ENCODE data around the gene IDI1. TPM values are rescaled to one million over a fixed set of nuclear protein-coding genes. Genes with fewer than 3 reads are reported as not detected.

The IDI1 gene
- total RNA-seq (2012; rRNA removed): 27.4 and 45.8 TPM in 2 replicates
- 23.9 and 27.3 TPM in 2 replicates for polyA plus RNA-seq (2012; rRNA removed)
- polyA plus RNA-seq (2012; cell fraction: cytosol; rRNA removed): 4.1 and 6.3 TPM in 2 replicates
- polyA plus RNA-seq (2012; cell fraction: nucleus; rRNA removed; ENCODE audit: low replicate concordance): 13.7 and 128 TPM in 2 replicates
- percentile 78 among the genes with signal in this experiment for Bru-seq, nascent RNA
- percentile 86 among the genes with signal in this experiment for BruChase-seq, experiment 1, labeled RNA remaining after a 6-hour chase
- percentile 89 among the genes with signal in this experiment for BruChase-seq, experiment 2, labeled RNA remaining after a 2-hour chase
- long read RNA-seq, transcript IDI1-201 (5 exons, 2,301 nt): major isoform, 50 of 69 reads
- long read RNA-seq, transcript IDI1-205 (4 exons, 1,066 nt): minor isoform, 10 of 69 reads
- long read RNA-seq, partial matches to known transcripts: 1 of 69 reads
- long read RNA-seq, other reads (novel, unspliced or antisense): 8 of 69 reads

- ChIA-PET CTCF (no interaction called here), POLR2A (ENCODE audit: unreplicated experiment) (interaction anchor here (0.5 kb wide), 1 partner anchor 116 kb away, joined by 3 read pairs; no protein-coding TSS in a partner anchor)
- peak within 1 kb of the TSS; percentile 95 for H3K4me2 ChIP-seq (ENCODE audit: low read depth, low read length)
- peak within 1 kb of the TSS; percentile 65 for H3K9ac ChIP-seq (ENCODE audit: low read depth, low read length)
- H4K5ac ChIP-seq (ENCODE audit: low read depth, low read length): peak within 1 kb of the TSS; percentile 1
- H3K79me1 ChIP-seq (ENCODE audit: low read depth in 1 of 2, low read length in 2 of 2): peaks cover 25 to 71% of the 10 kb centered on the region in 2 experiments
- no peak within 1 kb of the TSS for H2BK20ac ChIP-seq (ENCODE audit: low read depth, low read length)
- peak within 1 kb of the TSS; percentile 12; the same call in 1 of the 3 replicates for H2BK15ac ChIP-seq (ENCODE audit: low read depth, low read length)
- peak within 1 kb of the TSS; percentile 93 for H4K91ac ChIP-seq (ENCODE audit: insufficient read depth, low read depth, low read length)
- H2AK9ac ChIP-seq (replicated peaks; ENCODE audit: low read depth, low read length, poor library complexity): peak within 1 kb of the TSS; percentile 100
- H3K36me3 ChIP-seq (ENCODE audit: control insufficient read depth, insufficient read depth, low read length): peaks cover 2% of the 10 kb centered on the region
- BruUV-seq (replicated peaks): no TSS peak
- dilution Hi-C loops (cut with HindIII; ENCODE audit: low sequenced_read_pairs, unreplicated experiment): no loop called here
- peaks cover 29% of the 10 kb centered on the region for H4K20me1 ChIP-seq (ENCODE audit: insufficient read depth, low read length)
- peak within 1 kb of the TSS; percentile 70 for H2AK5ac ChIP-seq (ENCODE audit: low read depth, low read length)
- in situ Hi-C loops (cut with MboI; ENCODE audit: low sequenced_read_pairs): no loop called here
- H3K27ac ChIP-seq (ENCODE audit: insufficient read depth, low read length): peak within 1 kb of the TSS; percentile 68
- peak within 1 kb of the TSS; percentile 93 for H2BK5ac ChIP-seq (ENCODE audit: low read depth, low read length, poor library complexity, severe bottlenecking)
- ATAC-seq (ENCODE audit: low read depth) (peak; percentile 90), DNase-seq (peak; percentile 98)
- peak within 1 kb of the TSS; percentile 99 for H2AFZ ChIP-seq (replicated peaks; ENCODE audit: low read length, poor library complexity)
- H3K56ac ChIP-seq (ENCODE audit: extremely low read depth, insufficient read depth, low read length): peak within 1 kb of the TSS; percentile 58
- H3K27me3 ChIP-seq (ENCODE audit: control insufficient read depth, insufficient read depth, low read length): no peaks in the 10 kb centered on the region
- peak within 1 kb of the TSS; percentile 0; the same call in 1 of the 2 replicates for H3K18ac ChIP-seq (ENCODE audit: low read depth, low read length)
- H3K23ac ChIP-seq (ENCODE audit: low read depth, low read length): peak within 1 kb of the TSS; percentile 99
- peaks cover 5% of the 10 kb centered on the region for H3K4me1 ChIP-seq (ENCODE audit: control insufficient read depth, insufficient read depth, low read length)
- WGBS, 2 experiments (ENCODE audit: extremely low coverage in 2 of 2, insufficient read length in 1 of 2): 0% methylated on average over 45 of the region's 83 CpGs; no CpG with 5 or more reads in 1 of the 2 experiments
- intact Hi-C loops (cut with micrococcal nuclease): no loop called here
- no peaks in the 10 kb centered on the region for H3K9me3 ChIP-seq (ENCODE audit: control insufficient read depth, insufficient read depth, low read length)
- H3K14ac ChIP-seq (replicated peaks; ENCODE audit: low read depth, low read length): peak within 1 kb of the TSS; percentile 88
- H3K4ac ChIP-seq (ENCODE audit: low read depth, low read length): peak within 1 kb of the TSS; percentile 93
- peak within 1 kb of the TSS; percentile 50 for H3K4me3 ChIP-seq (ENCODE audit: insufficient read depth, low read depth, low read length)
- peak within 1 kb of the TSS; percentile 26 to 92 for H4K8ac ChIP-seq (ENCODE audit: low read depth in 2 of 2, low read length in 2 of 2)
- H2BK120ac ChIP-seq (ENCODE audit: low read depth, low read length): peak within 1 kb of the TSS; percentile 18; the same call in 1 of the 2 replicates
- peaks cover 5% of the 10 kb centered on the region; the same call in 1 of the 2 replicates for H3K9me1 ChIP-seq (ENCODE audit: insufficient read depth, low read length)
- TF ChIP-seq NFE2L2 (IDR thresholded peaks at IDR 0.05; ENCODE audit: low read depth, low read length) (no peak), CHD1 (IDR thresholded peaks at IDR 0.05; ENCODE audit: low read depth, low read length) (no peak; the same call in 1 of the 2 replicates), ELK1 (IDR thresholded peaks at IDR 0.05; ENCODE audit: borderline replicate concordance, low read depth, low read length) (no peak), CEBPB (IDR thresholded peaks at IDR 0.05; ENCODE audit: low read depth, low read length) (no peak), USF2 (IDR thresholded peaks at IDR 0.05; ENCODE audit: low read depth, low read length) (peak; percentile 45), MAZ (IDR thresholded peaks at IDR 0.05; ENCODE audit: borderline replicate concordance, low read depth, low read length) (peak; percentile 16; the same call in 1 of the 2 replicates), BHLHE40 (IDR thresholded peaks at IDR 0.05; ENCODE audit: low read depth, low read length) (peak; percentile 42; the same call in 1 of the 2 replicates), FOS (IDR thresholded peaks at IDR 0.05; ENCODE audit: low read depth, low read length) (no peak), SMC3 (IDR thresholded peaks at IDR 0.05; ENCODE audit: low read depth, low read length) (no peak), MXI1 (IDR thresholded peaks at IDR 0.05; ENCODE audit: borderline replicate concordance, low read depth, low read length) (no peak), RFX5 (IDR thresholded peaks at IDR 0.05; ENCODE audit: low read depth, low read length) (peak; percentile 71; the same call in 1 of the 2 replicates), MAFK (IDR thresholded peaks at IDR 0.05; ENCODE audit: low read depth, low read length) (no peak)
Observed at GRCh38 chr10:1048732-1049424, at the start of gene IDI1. IDI1 (minus strand) TSS chr10:1049119; CDS start chr10:1049003, 116 bp downstream.
